Duodenal mucosa (tissue), 2 donors: ENCODE results near the gene MYMX.

ENCODE experiments used
- H3K27ac ChIP-seq: one replicate; pipeline ENCODE4 v1.7.0; 2013; ENCODE audit warnings: low read depth, low read length
- H3K27me3 ChIP-seq, 2 donors: one replicate each; pipeline ENCODE4 v1.7.0; 2013; ENCODE audit warnings: low read length in 2 of 2, control low read depth in 1 of 2; ENCODE audit not compliant: insufficient read depth in 2 of 2, control insufficient read depth in 1 of 2
- H3K36me3 ChIP-seq, 2 donors: one replicate each; pipeline ENCODE4 v1.7.0; 2013; ENCODE audit warnings: low read length in 2 of 2, control low read depth in 1 of 2; ENCODE audit not compliant: insufficient read depth in 2 of 2, control insufficient read depth in 1 of 2
- H3K4me1 ChIP-seq, 2 donors: one replicate each; pipeline ENCODE4 v1.7.0; 2013; ENCODE audit warnings: low read length in 2 of 2, control low read depth in 1 of 2; ENCODE audit not compliant: insufficient read depth in 2 of 2, control insufficient read depth in 1 of 2
- H3K4me3 ChIP-seq, 2 donors: one replicate each; pipeline ENCODE4 v1.7.0; 2013; ENCODE audit warnings: low read length in 2 of 2, low read depth in 1 of 2
- H3K9ac ChIP-seq, 2 donors: one replicate each; pipeline ENCODE4 v1.7.0; 2013; ENCODE audit warnings: low read length in 2 of 2, low read depth in 1 of 2
- H3K9me3 ChIP-seq, 2 donors: one replicate each; pipeline ENCODE4 v1.7.0; 2013; ENCODE audit warnings: low read length in 2 of 2, control low read depth in 1 of 2; ENCODE audit not compliant: control insufficient read depth in 1 of 2

MYMX gene

GRCh38 chr6:44219053-44219814, 2.5 kb downstream of the MYMX start:
- Histone ChIP-seq H3K4me3 (peak overlapping the region; percentile 63 to 68), H3K4me1 (peaks cover 42 to 47% of the 10 kb centered on the region in 2 donors), H3K27me3 (no peaks in the 10 kb centered on the region), H3K9ac (peak overlapping the region; percentile 52 to 57), H3K36me3 (no peaks in the 10 kb centered on the region), H3K9me3 (no peaks in the 10 kb centered on the region), H3K27ac (peak overlapping the region; percentile 67)

GRCh38 chr6:44219815-44220784, 3.4 kb downstream of the MYMX start:
- no peaks in the 10 kb centered on the region for H3K36me3 ChIP-seq
- peaks cover 49 to 54% of the 10 kb centered on the region in 2 donors for H3K4me1 ChIP-seq
- H3K4me3 ChIP-seq, result peak overlapping the region; percentile 51 to 52
- no peaks in the 10 kb centered on the region for H3K27me3 ChIP-seq
- H3K9me3 ChIP-seq, result no peaks in the 10 kb centered on the region
- peak overlapping the region; percentile 28 for H3K27ac ChIP-seq
- H3K9ac ChIP-seq, result no peak overlapping the region

GRCh38 chr6:44220913-44221290, 4.2 kb downstream of the MYMX start:
- H3K27ac ChIP-seq, result no peak overlapping the region
- peaks cover 55 to 58% of the 10 kb centered on the region in 2 donors for H3K4me1 ChIP-seq
- H3K9ac ChIP-seq, result peak overlapping the region in 1 of 2 donors; percentile 32
- H3K4me3 ChIP-seq, result no peak overlapping the region
- H3K27me3 ChIP-seq, result no peaks in the 10 kb centered on the region
- no peaks in the 10 kb centered on the region for H3K36me3 ChIP-seq
- H3K9me3 ChIP-seq, result no peaks in the 10 kb centered on the region

GRCh38 chr6:44221291-44221960, 4.7 kb downstream of the MYMX start:
- H3K27ac ChIP-seq, result peak overlapping the region; percentile 70
- peaks cover 58 to 61% of the 10 kb centered on the region in 2 donors for H3K4me1 ChIP-seq
- no peak overlapping the region for H3K4me3 ChIP-seq
- H3K9ac ChIP-seq, result peak overlapping the region; percentile 32 to 46
- H3K27me3 ChIP-seq, result no peaks in the 10 kb centered on the region
- H3K9me3 ChIP-seq, result no peaks in the 10 kb centered on the region
- no peaks in the 10 kb centered on the region for H3K36me3 ChIP-seq

GRCh38 chr6:44221961-44222335, 5.2 kb downstream of the MYMX start:
- H3K4me3 ChIP-seq, result no peak overlapping the region

GRCh38 chr6:44222486-44223318, 6.0 kb downstream of the MYMX start:
- Histone ChIP-seq H3K27ac (no peak overlapping the region), H3K4me1 (peaks cover 50 to 51% of the 10 kb centered on the region in 2 donors), H3K27me3 (no peaks in the 10 kb centered on the region), H3K9ac (peak overlapping the region; percentile 6 to 25), H3K36me3 (no peaks in the 10 kb centered on the region), H3K9me3 (no peaks in the 10 kb centered on the region), H3K4me3 (peak overlapping the region; percentile 44 to 57)

More at GRCh38 chr6:44221961-44222335, 5.2 kb downstream of the MYMX start:
- no peaks in the 10 kb centered on the region for H3K36me3 ChIP-seq
- peak overlapping the region; percentile 6 to 46 for H3K9ac ChIP-seq
- H3K4me1 ChIP-seq, result peaks cover 53 to 57% of the 10 kb centered on the region in 2 donors
- H3K9me3 ChIP-seq, result no peaks in the 10 kb centered on the region
- H3K27ac ChIP-seq, result peak overlapping the region; percentile 70
- H3K27me3 ChIP-seq, result no peaks in the 10 kb centered on the region

GRCh38 chr6:44223319-44224028, 6.7 kb downstream of the MYMX start, which contains the start of gene SLC29A1:
Gene SLC29A1, plus strand, starts transcription at chr6:44223595. Its CDS starts 3,719 bp downstream, at chr6:44227314.
- peak within 1 kb of the TSS; percentile 29 to 60 for H3K9ac ChIP-seq
- H3K27ac ChIP-seq, result no peak within 1 kb of the TSS
- H3K27me3 ChIP-seq, result no peaks in the 10 kb centered on the region
- H3K4me3 ChIP-seq, result peak within 1 kb of the TSS; percentile 57 to 67
- H3K36me3 ChIP-seq, result no peaks in the 10 kb centered on the region
- no peaks in the 10 kb centered on the region for H3K9me3 ChIP-seq
- peaks cover 44 to 46% of the 10 kb centered on the region in 2 donors for H3K4me1 ChIP-seq

- H3K27ac ChIP-seq, result no peak overlapping the region
- H3K9ac ChIP-seq, result peak overlapping the region; percentile 29 to 60
- no peaks in the 10 kb centered on the region for H3K27me3 ChIP-seq
- H3K4me1 ChIP-seq, result peaks cover 38 to 40% of the 10 kb centered on the region in 2 donors
- H3K4me3 ChIP-seq, result peak overlapping the region; percentile 57 to 67
- H3K36me3 ChIP-seq, result no peaks in the 10 kb centered on the region
- no peaks in the 10 kb centered on the region for H3K9me3 ChIP-seq
These were observed 7.6 kb downstream of the MYMX start for GRCh38 chr6:44224029-44224964.
